HG03064 (cell line): ENCODE measurements around the gene ABLIM3.
A peak's percentile ranks its signal among the peaks of the same experiment; 100 is the strongest.

Experiments
- ATAC-seq: cut with Tn5 transposase; IDR thresholded peaks from one replicate; pipeline ENCODE4 v1.9.1; 2021; ENCODE audit warnings: low read depth; ENCODE audit not compliant: unreplicated experiment

The ABLIM3 gene

GRCh38 chr5:149141224-149141956, at the start of gene ABLIM3:
Gene ABLIM3 (plus strand): TSS chr5:149141493. CDS start chr5:149142096, 603 bp downstream.
- ATAC-seq: peak; percentile 96

GRCh38 chr5:149093625-149094024, 47.7 kb upstream of the ABLIM3 start:
- no peak for ATAC-seq

- ATAC-seq: no peak
Observed at GRCh38 chr5:149094996-149095395, 46.3 kb upstream of the ABLIM3 start.

- ATAC-seq: no peak
Observed at GRCh38 chr5:149099920-149100319, 41.4 kb upstream of the ABLIM3 start.

GRCh38 chr5:149100331-149100730, 41.0 kb upstream of the ABLIM3 start:
- ATAC-seq: no peak

GRCh38 chr5:149108651-149109280, 32.5 kb upstream of the ABLIM3 start:
- ATAC-seq: no peak

- ATAC-seq: no peak
Observed at GRCh38 chr5:149110406-149110805, 30.9 kb upstream of the ABLIM3 start.

GRCh38 chr5:149113669-149114068, 27.6 kb upstream of the ABLIM3 start:
- no peak for ATAC-seq

- ATAC-seq: no peak
Observed at GRCh38 chr5:149114403-149115312, 26.6 kb upstream of the ABLIM3 start.

GRCh38 chr5:149117970-149118369, 23.3 kb upstream of the ABLIM3 start:
- ATAC-seq: peak; percentile 59

- no peak for ATAC-seq
Observed at GRCh38 chr5:149118463-149118862, 22.8 kb upstream of the ABLIM3 start.

- no peak for ATAC-seq
Observed at GRCh38 chr5:149121145-149121544, 20.1 kb upstream of the ABLIM3 start.

GRCh38 chr5:149123211-149123610, 18.1 kb upstream of the ABLIM3 start:
- ATAC-seq: no peak

- ATAC-seq: no peak
Observed at GRCh38 chr5:149125386-149125891, 15.9 kb upstream of the ABLIM3 start.

- no peak for ATAC-seq
Observed at GRCh38 chr5:149126906-149127305, 14.4 kb upstream of the ABLIM3 start.

GRCh38 chr5:149127394-149127955, 13.8 kb upstream of the ABLIM3 start:
- ATAC-seq: no peak

GRCh38 chr5:149128023-149128875, 13.0 kb upstream of the ABLIM3 start:
- ATAC-seq: no peak

- no peak for ATAC-seq
Observed at GRCh38 chr5:149129181-149129580, 12.1 kb upstream of the ABLIM3 start.

GRCh38 chr5:149130121-149130914, 11.0 kb upstream of the ABLIM3 start:
- no peak for ATAC-seq
